Dedifferentiated amniotic fluid mesenchymal stem cell (primary cell): ENCODE data around the gene TCEAL2.
"Not testable (repeated sequence)": the region's sequence is repeated elsewhere in the genome, so short reads cannot be mapped to it uniquely, and the experiment has no call there.

ENCODE experiments used
- DNase-seq: peaks from one replicate; pipeline ENCODE4 v3.0.0-alpha.2; 2016; ENCODE audit errors: extremely low spot score

The TCEAL2 gene

DNA sequence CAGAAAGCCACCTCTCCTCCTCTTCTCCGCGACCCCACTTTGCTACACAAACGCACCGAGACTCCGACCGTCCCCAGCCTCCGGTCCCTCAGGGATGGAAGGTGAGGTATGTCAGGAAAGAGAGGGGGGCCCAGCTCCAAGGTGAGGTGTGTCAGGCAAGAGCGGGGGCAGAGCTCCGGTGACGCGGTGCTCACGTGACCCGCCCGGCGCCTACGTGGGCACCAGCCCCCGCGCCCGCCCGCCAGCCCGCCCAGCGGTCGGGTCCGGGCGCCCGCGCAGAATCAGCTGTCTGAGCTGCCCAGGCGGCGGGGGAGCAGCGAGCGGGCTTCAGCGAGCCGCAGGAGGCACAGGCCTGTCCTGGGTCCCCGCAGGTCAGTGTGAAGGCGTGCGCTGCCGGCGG, at the start of gene TCEAL2:
Gene TCEAL2 (plus strand): TSS at position 244 of the 400 bp plus-strand sequence. CDS start 1,152 bp downstream, outside the sequence.
- DNase-seq: not testable (repeated sequence)

- DNase-seq: no peak
These were observed 48.1 kb upstream of the TCEAL2 start for GRCh38 chrX:102077426-102077825.

- no peak for DNase-seq
These were observed 39.8 kb upstream of the TCEAL2 start for GRCh38 chrX:102085706-102086105.

DNA sequence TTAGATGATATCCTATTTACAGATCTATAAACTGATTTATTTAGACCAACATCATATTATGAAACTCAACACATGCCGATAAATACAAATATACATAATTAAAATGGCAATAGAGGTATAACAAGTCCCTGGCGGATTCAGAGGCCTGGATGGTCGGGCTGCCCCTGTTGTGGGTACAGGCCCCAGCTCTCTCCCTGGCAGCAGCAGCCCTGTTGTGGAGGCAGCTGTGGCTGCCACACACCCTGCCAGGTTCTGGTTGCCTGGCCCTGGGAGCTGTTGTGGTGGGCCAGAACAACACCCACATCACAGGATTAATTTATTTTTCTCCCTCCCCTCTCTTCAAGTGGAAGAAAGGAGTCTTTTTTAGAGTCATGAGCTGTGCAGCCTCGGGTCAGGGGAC, 12.1 kb upstream of the TCEAL2 start:
- DNase-seq: no peak

- no peak for DNase-seq
These were observed 9.7 kb upstream of the TCEAL2 start for GRCh38 chrX:102115748-102116147.

- DNase-seq: not testable (repeated sequence)
These were observed 465 bp upstream of the TCEAL2 start for GRCh38 chrX:102125014-102125413.

GRCh38 chrX:102126080-102126818, 770 bp downstream of the TCEAL2 start:
- not testable (repeated sequence) for DNase-seq

DNA sequence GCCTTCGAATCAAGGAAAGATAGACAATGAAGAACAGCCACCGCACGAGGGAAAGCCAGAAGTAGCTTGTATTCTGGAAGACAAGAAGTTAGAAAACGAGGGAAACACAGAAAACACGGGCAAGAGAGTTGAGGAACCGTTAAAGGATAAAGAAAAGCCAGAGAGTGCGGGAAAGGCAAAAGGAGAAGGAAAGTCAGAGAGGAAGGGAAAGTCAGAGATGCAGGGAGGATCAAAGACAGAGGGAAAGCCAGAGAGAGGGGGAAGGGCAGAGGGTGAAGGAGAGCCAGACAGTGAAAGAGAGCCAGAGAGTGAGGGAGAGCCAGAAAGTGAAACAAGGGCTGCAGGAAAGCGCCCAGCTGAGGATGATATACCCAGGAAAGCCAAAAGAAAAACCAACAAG, 1.4 kb downstream of the TCEAL2 start:
- DNase-seq: no peak

DNA sequence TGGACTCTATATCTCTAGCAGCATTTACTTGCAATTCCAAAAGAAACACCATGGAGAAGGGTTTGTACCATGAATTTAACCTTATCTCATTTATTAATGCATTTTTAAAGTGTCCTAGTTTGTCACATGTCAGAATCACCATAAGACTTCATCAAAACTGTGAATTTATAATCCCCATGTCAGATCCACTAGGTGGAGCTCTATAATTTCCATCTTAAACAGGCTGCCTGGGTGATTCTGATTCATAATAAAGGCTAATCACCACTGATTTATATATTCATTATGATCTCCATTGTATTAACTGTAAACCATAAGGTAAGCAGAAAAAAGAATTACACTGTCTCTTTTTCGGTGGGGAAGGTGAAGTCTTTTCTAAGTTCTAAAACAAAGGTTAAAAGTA, 4.0 kb downstream of the TCEAL2 start:
- DNase-seq: no peak

DNA sequence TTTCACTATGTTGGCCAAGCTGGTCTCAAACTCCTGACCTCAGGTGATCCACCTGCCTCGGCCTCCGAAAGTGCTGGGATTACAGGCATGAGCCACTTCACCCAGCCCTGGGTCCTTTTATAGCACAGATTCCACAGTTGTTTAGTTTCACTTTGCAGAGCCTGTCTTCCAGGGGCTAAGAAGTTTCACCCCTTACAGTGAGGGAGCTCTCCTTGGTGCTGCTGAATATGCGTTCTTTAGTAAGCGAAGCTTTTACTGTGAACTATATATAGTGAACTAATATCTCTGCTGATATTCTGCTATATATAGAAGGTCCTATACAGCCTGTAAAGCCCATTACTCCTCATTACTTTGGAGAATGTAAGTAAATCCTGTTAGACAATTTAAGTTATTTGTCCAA, 12.6 kb downstream of the TCEAL2 start:
- no peak for DNase-seq

GRCh38 chrX:102140876-102141275, 15.4 kb downstream of the TCEAL2 start:
- not testable (repeated sequence) for DNase-seq

GRCh38 chrX:102141631-102142030, 16.2 kb downstream of the TCEAL2 start:
- not testable (repeated sequence) for DNase-seq

DNA sequence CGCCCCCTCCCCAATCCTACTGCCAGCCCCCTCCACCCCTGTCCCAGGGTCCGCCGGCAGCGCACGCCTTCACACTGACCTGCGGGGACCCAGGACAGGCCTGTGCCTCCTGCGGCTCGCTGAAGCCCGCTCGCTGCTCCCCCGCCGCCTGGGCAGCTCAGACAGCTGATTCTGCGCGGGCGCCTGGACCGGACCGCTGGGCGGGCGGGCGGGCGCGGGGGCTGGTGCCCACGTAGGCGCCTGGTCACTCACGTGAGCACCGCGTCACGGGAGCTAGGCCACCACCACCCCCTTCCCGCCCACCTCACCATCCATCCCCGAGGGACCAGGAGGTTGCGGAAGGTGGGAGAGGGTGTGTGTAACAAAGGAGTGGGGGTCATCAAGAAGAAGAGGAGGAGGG, 16.8 kb downstream of the TCEAL2 start, which contains the start of gene TCEAL6:
Gene TCEAL6 (minus strand): TSS at position 208 of the 400 bp plus-strand sequence.
- DNase-seq: not testable (repeated sequence)

- no peak for DNase-seq
These were observed 28.9 kb downstream of the TCEAL2 start for GRCh38 chrX:102154218-102154860.

DNA sequence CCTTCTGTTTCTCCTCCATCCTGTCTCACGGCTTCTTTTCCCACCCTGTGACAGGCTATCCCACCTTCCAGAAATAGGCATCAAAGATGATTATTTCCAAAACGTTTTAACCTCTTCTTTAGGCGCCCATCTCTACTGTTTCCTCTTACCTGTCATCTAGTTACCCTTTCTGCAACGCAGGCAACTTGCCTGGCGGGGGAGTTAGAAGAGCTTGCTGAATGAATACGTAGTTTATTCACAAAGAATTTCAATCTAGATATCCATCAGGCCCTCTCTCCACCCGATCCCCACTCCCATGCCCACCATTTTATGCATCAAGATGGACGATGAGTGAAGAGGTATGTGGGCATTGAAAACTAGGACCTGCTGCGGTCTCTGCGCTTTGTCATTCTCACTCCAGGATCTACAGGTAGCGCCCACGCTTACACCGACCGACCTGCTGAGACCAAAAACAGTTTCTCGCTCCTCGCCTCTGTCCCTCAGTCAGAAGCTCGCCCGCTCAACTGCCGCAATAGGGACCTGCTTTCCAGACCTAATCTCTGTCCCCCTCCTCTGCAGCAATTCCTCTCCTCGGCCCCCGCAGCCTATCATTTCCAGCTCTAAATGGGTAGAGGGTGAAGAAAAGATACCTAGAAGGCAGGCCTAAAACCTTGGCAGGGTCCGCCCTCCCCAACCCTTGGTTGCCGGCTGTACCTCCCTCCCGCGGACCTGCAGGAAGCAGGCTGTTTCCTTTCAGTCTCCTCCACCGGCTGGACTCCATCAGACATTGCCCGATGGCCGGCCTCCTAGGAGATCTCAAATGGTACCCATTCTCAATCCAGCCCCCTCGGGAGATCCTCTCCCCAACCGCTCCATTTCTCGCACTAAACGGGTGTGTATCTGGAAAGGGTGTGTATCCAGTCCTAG, 29.7 kb downstream of the TCEAL2 start:
- no peak for DNase-seq

DNA sequence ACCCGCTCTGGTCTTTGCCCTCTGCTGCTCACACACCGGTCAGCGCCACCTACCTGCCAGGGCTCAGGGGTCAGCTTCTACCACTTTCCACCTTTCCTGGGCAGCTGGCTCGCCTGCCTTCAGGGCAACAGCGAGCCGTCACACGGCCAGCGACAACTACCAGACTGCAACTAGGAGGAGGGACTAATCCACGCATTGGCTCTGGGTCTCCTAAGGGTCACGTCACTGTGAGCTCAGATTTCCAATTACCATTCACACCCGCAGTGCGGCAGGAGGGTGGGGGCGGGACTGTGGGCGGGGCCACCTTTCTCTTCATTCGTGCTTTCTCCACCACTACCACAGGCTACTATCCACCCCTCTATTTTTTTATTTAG, 30.3 kb downstream of the TCEAL2 start, which contains the start of gene BEX5:
Gene BEX5 (minus strand): TSS at position 172 of the 374 bp plus-strand sequence. CDS start 1,712 bp downstream, outside the sequence.
- DNase-seq: no peak
